H9 (cell line): ENCODE measurements around the gene NEURL4. TPM values are rescaled to one million over a fixed set of nuclear protein-coding genes. Genes with fewer than 3 reads are reported as not detected.

Source experiments
- DNase-seq: peaks from one replicate; pipeline ENCODE4 v3.0.0-alpha.2; 2017
- H2AFZ ChIP-seq: one replicate; pipeline ENCODE4 v1.6.1; 2013; ENCODE audit warnings: mild to moderate bottlenecking, low read length, control low read depth, moderate library complexity
- H2AK5ac ChIP-seq: 2 replicates; pipeline ENCODE4 v1.6.1; 2013; ENCODE audit warnings: low read length, control low read depth, mixed read lengths; ENCODE audit not compliant: insufficient read length
- H2BK120ac ChIP-seq: one replicate; pipeline ENCODE4 v1.6.1; 2013; ENCODE audit warnings: low read depth, mild to moderate bottlenecking, low read length, control low read depth, inconsistent platforms; ENCODE audit not compliant: poor library complexity, severe bottlenecking
- H2BK12ac ChIP-seq: 2 replicates; pipeline ENCODE4 v1.6.1; 2013; ENCODE audit warnings: low read length, control low read depth, mixed read lengths, low read depth; ENCODE audit not compliant: insufficient read length
- H2BK15ac ChIP-seq: 2 replicates; pipeline ENCODE4 v1.6.1; 2013; ENCODE audit warnings: low read depth, low read length, control low read depth
- H2BK20ac ChIP-seq: one replicate; pipeline ENCODE4 v1.6.1; 2013; ENCODE audit warnings: low read depth, mild to moderate bottlenecking, low read length, control low read depth, inconsistent platforms; ENCODE audit not compliant: poor library complexity, severe bottlenecking
- H2BK5ac ChIP-seq: 2 replicates; pipeline ENCODE4 v1.6.1; 2013; ENCODE audit warnings: low read length, control low read depth, mixed read lengths; ENCODE audit not compliant: insufficient read length
- H3K14ac ChIP-seq: 2 replicates; pipeline ENCODE4 v1.6.1; 2013; ENCODE audit warnings: low read length, control low read depth; ENCODE audit not compliant: insufficient read depth
- H3K18ac ChIP-seq: 2 replicates; pipeline ENCODE4 v1.6.1; 2013; ENCODE audit warnings: low read depth, mild to moderate bottlenecking, mixed read lengths, low read length, control low read depth; ENCODE audit not compliant: insufficient read length
- H3K23ac ChIP-seq: 2 replicates; pipeline ENCODE4 v1.6.1; 2013; ENCODE audit warnings: low read length, control low read depth, mixed read lengths, low read depth; ENCODE audit not compliant: insufficient read length
- H3K23me2 ChIP-seq: 2 replicates; pipeline ENCODE4 v1.6.1; 2013; ENCODE audit warnings: low read depth, mild to moderate bottlenecking, mixed read lengths, low read length, control low read depth; ENCODE audit not compliant: insufficient read length, poor library complexity, severe bottlenecking
- H3K27ac ChIP-seq: 2 replicates; pipeline ENCODE4 v1.5.1; 2013; ENCODE audit warnings: low read length, control low read depth, mixed read lengths, low read depth; ENCODE audit not compliant: insufficient read length
- H3K27me3 ChIP-seq: 2 replicates; pipeline ENCODE4 v1.6.1; 2013; ENCODE audit warnings: low read length, control low read depth, inconsistent platforms; ENCODE audit not compliant: insufficient read depth
- H3K4ac ChIP-seq: 2 replicates; pipeline ENCODE4 v1.6.1; 2013; ENCODE audit warnings: low read depth, mild to moderate bottlenecking, control low read depth, inconsistent platforms, low read length, moderate library complexity
- H3K4me1 ChIP-seq: 2 replicates; pipeline ENCODE4 v1.6.1; 2013; ENCODE audit warnings: low read length, control low read depth, inconsistent platforms; ENCODE audit not compliant: insufficient read depth
- H3K4me2 ChIP-seq: 2 replicates; pipeline ENCODE4 v1.6.1; 2013; ENCODE audit warnings: low read length, control low read depth, mixed read lengths; ENCODE audit not compliant: insufficient read length, insufficient read depth
- H3K56ac ChIP-seq: 2 replicates; pipeline ENCODE4 v1.6.1; 2013; ENCODE audit warnings: low read depth, mild to moderate bottlenecking, mixed read lengths, low read length, control low read depth; ENCODE audit not compliant: insufficient read length
- H3K79me1 ChIP-seq: 2 replicates; pipeline ENCODE4 v1.6.1; 2013; ENCODE audit warnings: low read depth, mild to moderate bottlenecking, moderate library complexity, low read length, control low read depth, inconsistent platforms; ENCODE audit not compliant: insufficient read depth, poor library complexity, severe bottlenecking
- H3K79me2 ChIP-seq: 2 replicates; pipeline ENCODE4 v1.6.1; 2013; ENCODE audit warnings: low read length, control low read depth, inconsistent platforms; ENCODE audit not compliant: insufficient read depth
- H3K9ac ChIP-seq: 2 replicates; pipeline ENCODE4 v1.6.1; 2013; ENCODE audit warnings: low read length, control low read depth, mixed read lengths; ENCODE audit not compliant: insufficient read length; ENCODE audit errors: extremely low read depth
- H3K9me3 ChIP-seq: one replicate; pipeline ENCODE4 v1.6.1; 2013; ENCODE audit warnings: low read depth, low read length, inconsistent platforms; ENCODE audit not compliant: control insufficient read depth
- H3T11ph ChIP-seq: one replicate; pipeline ENCODE4 v1.6.1; 2013; ENCODE audit warnings: mild to moderate bottlenecking, low read length, control low read depth, inconsistent platforms
- H4K20me1 ChIP-seq: one replicate; pipeline ENCODE4 v1.6.1; 2013; ENCODE audit not compliant: control insufficient read depth, insufficient read length, insufficient read depth
- H4K5ac ChIP-seq: 2 replicates; pipeline ENCODE4 v1.6.1; 2013; ENCODE audit warnings: low read depth, mild to moderate bottlenecking, mixed read lengths, low read length, control low read depth; ENCODE audit not compliant: insufficient read length
- H4K8ac ChIP-seq: replicated peaks from 2 replicates; pipeline ENCODE4 v1.6.1; 2013; ENCODE audit warnings: low read length, control low read depth, mixed read lengths, low read depth; ENCODE audit not compliant: insufficient read length
- H4K91ac ChIP-seq: 2 replicates; pipeline ENCODE4 v1.6.1; 2013; ENCODE audit warnings: low read depth, mild to moderate bottlenecking, moderate library complexity, mixed read lengths, low read length, control low read depth; ENCODE audit not compliant: insufficient read length
- H3K27ac Mint-ChIP-seq, 3 experiments: 2 replicates in 2 of 3; 3 replicates in 1 of 3; pipeline ENCODE4 v1.8.0; 2020 to 2021; ENCODE audit warnings: mixed read lengths in 3 of 3, mild to moderate bottlenecking in 1 of 3, moderate library complexity in 1 of 3
- H3K27me3 Mint-ChIP-seq: 2 replicates; pipeline ENCODE4 v1.8.0; 2021; ENCODE audit warnings: low read depth, mild to moderate bottlenecking, moderate library complexity, mixed read lengths
- H3K36me3 Mint-ChIP-seq, 3 experiments: 2 replicates in 2 of 3; 3 replicates in 1 of 3; pipeline ENCODE4 v1.8.0; 2020 to 2021; ENCODE audit warnings: low read depth in 3 of 3, mixed read lengths in 3 of 3; ENCODE audit not compliant: insufficient read depth in 1 of 3
- H3K4me1 Mint-ChIP-seq, 2 experiments: 2 replicates each; pipeline ENCODE4 v1.8.0; 2020; ENCODE audit warnings: mixed read lengths in 2 of 2
- H3K4me3 Mint-ChIP-seq, 2 experiments: 2 replicates in 1 of 2; 3 replicates in 1 of 2; pipeline ENCODE4 v1.8.0; 2020 to 2021; ENCODE audit warnings: mild to moderate bottlenecking in 2 of 2, mixed read lengths in 2 of 2, moderate library complexity in 1 of 2
- H3K9me3 Mint-ChIP-seq, 2 experiments: 2 replicates in 1 of 2; 3 replicates in 1 of 2; pipeline ENCODE4 v1.8.0; 2020; ENCODE audit warnings: mild to moderate bottlenecking in 2 of 2, mixed read lengths in 2 of 2, moderate library complexity in 1 of 2
- WGBS: extraction: QIAGEN DNeasy Blood & Tissue Kit; methylation state at CpG from one replicate; pipeline ENCODE4 v1.1.7; 2013; ENCODE audit warnings: missing lambda C conversion rate, low lambda C conversion rate, mixed read lengths; ENCODE audit not compliant: insufficient read length; ENCODE audit errors: extremely low coverage; 5-methylcytosine and 5-hydroxymethylcytosine counted together
- total RNA-seq: library from RNA; stranded (reverse); gene quantifications from 2 replicates; pipeline ENCODE4 v1.2.1, GENCODE V29; 2021
- TF ChIP-seq, protein P1 (sequence below): fragments of 200-600 bp; sonication (generic); conservative IDR thresholded peaks from 3 replicates; pipeline ENCODE4 v1.8.0; 2021; ENCODE audit warnings: antibody characterized with exemption, mild to moderate bottlenecking

Gene NEURL4
- total RNA-seq, 1 experiment from 2014 or later, result 54.8 TPM

DNA sequence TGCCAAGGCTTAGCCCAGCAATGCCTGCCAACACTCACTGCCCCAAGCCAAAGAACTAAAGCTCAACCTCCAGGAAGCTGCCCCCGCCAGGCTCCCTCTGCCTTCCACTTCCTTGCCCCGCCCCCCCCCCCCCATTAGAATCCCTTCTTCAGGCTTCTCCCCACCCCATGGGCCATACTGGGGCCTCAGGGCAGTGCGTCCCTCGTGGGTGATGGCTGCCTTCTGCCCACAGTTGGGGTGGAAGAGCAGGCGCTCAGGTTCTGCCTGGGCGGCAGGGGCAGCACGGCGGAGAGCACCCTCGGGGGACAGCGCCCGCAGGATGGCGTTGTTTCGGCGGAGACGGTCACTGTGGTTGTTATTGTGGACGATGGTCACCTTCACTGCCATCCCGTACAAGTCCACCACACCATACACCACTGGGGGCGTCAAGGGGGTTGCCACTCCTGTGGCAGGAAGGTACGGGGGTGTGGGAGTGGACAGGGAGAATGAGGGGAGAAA is 4.1 kb downstream of the NEURL4 start:
- no CpG with 5 or more reads among the region's 19 CpGs for WGBS
- no peak for DNase-seq

More for the DNA sequence above, 4.1 kb downstream of the NEURL4 start:
- H3K23ac ChIP-seq, result no peak overlapping the region
- Mint-ChIP-seq H3K27me3 (no peaks in the 10 kb centered on the region), H3K9me3 (no peaks in the 10 kb centered on the region), H3K27ac (no peak overlapping the region), H3K4me1 (peaks cover 11% of the 10 kb centered on the region in 2 experiments), H3K4me3 (peak overlapping the region in 1 of 2 experiments; percentile 46; a peak in 1 of 5 replicates), H3K36me3 (peaks cover 36 to 65% (median 65%) of the 10 kb centered on the region in 3 experiments; a peak in 6 of 7 replicates)
- no peak overlapping the region for H2BK5ac ChIP-seq
- no peak overlapping the region for H4K8ac ChIP-seq
- TF ChIP-seq, protein P1, sequence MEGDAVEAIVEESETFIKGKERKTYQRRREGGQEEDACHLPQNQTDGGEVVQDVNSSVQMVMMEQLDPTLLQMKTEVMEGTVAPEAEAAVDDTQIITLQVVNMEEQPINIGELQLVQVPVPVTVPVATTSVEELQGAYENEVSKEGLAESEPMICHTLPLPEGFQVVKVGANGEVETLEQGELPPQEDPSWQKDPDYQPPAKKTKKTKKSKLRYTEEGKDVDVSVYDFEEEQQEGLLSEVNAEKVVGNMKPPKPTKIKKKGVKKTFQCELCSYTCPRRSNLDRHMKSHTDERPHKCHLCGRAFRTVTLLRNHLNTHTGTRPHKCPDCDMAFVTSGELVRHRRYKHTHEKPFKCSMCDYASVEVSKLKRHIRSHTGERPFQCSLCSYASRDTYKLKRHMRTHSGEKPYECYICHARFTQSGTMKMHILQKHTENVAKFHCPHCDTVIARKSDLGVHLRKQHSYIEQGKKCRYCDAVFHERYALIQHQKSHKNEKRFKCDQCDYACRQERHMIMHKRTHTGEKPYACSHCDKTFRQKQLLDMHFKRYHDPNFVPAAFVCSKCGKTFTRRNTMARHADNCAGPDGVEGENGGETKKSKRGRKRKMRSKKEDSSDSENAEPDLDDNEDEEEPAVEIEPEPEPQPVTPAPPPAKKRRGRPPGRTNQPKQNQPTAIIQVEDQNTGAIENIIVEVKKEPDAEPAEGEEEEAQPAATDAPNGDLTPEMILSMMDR, result no peak
- no peak overlapping the region for H3K9ac ChIP-seq
- H3K4ac ChIP-seq, result no peak overlapping the region
- H2BK12ac ChIP-seq, result no peak overlapping the region
- H4K5ac ChIP-seq, result no peak overlapping the region
- H2BK15ac ChIP-seq, result no peak overlapping the region
- no peak overlapping the region for H4K91ac ChIP-seq
- H3K9me3 ChIP-seq, result no peaks in the 10 kb centered on the region
- H3K18ac ChIP-seq, result no peak overlapping the region
- no peak overlapping the region for H3K56ac ChIP-seq
- H3K4me1 ChIP-seq, result no peaks in the 10 kb centered on the region
- H3K4me2 ChIP-seq, result no peak overlapping the region
- no peak overlapping the region for H2BK120ac ChIP-seq
- no peaks in the 10 kb centered on the region for H3K79me1 ChIP-seq
- no peaks in the 10 kb centered on the region for H4K20me1 ChIP-seq
- peaks cover 2% of the 10 kb centered on the region; the same call in 1 of the 2 replicates for H3K79me2 ChIP-seq
- H2BK20ac ChIP-seq, result no peak overlapping the region
- H3K27me3 ChIP-seq, result no peaks in the 10 kb centered on the region
- H3K14ac ChIP-seq, result no peak overlapping the region
- no peak overlapping the region for H3T11ph ChIP-seq
- H2AFZ ChIP-seq, result no peak overlapping the region
- no peak overlapping the region for H3K27ac ChIP-seq
- H3K23me2 ChIP-seq, result peaks cover 8% of the 10 kb centered on the region
- H2AK5ac ChIP-seq, result no peak overlapping the region
